Liver (tissue), 9 donors: ENCODE results near the gene ACTR3C. TPM values are rescaled to one million over a fixed set of nuclear protein-coding genes. Genes with fewer than 3 reads are reported as not detected.
A peak's percentile ranks its signal among the peaks of the same experiment; 100 is the strongest.

ENCODE experiments used
- DNase-seq: peaks from one replicate; pipeline ENCODE4 v3.0.0-alpha.2; 2017; ENCODE audit warnings: low spot score
- H3K27ac ChIP-seq, 2 donors: one replicate each; pipeline ENCODE4 v1.7.0; 2013; ENCODE audit warnings: inconsistent platforms in 2 of 2, low read length in 2 of 2, control low read depth in 1 of 2, low read depth in 1 of 2, mild to moderate bottlenecking in 1 of 2
- H3K27me3 ChIP-seq, 4 donors: one replicate each; pipeline versions ENCODE4 v1.6.1 to v1.7.0; 2013; ENCODE audit warnings: low read length in 3 of 4, inconsistent platforms in 1 of 4, mild to moderate bottlenecking in 1 of 4, moderate library complexity in 1 of 4; ENCODE audit not compliant: control insufficient read depth in 4 of 4, insufficient read depth in 4 of 4
- H3K36me3 ChIP-seq, 4 donors: one replicate each; pipeline versions ENCODE4 v1.6.1 to v1.7.0; 2013; ENCODE audit warnings: low read length in 3 of 4, mild to moderate bottlenecking in 3 of 4, low read depth in 1 of 4, moderate library complexity in 1 of 4; ENCODE audit not compliant: control insufficient read depth in 4 of 4, insufficient read depth in 3 of 4
- H3K4me1 ChIP-seq, 4 donors: one replicate each; pipeline versions ENCODE4 v1.6.1 to v1.7.0; 2013; ENCODE audit warnings: low read length in 3 of 4, mild to moderate bottlenecking in 3 of 4, moderate library complexity in 1 of 4; ENCODE audit not compliant: control insufficient read depth in 4 of 4, insufficient read depth in 4 of 4
- H3K4me3 ChIP-seq, 3 donors: one replicate each; pipeline versions ENCODE4 v1.6.1 to v1.7.0; 2013; ENCODE audit warnings: low read length in 3 of 3, control low read depth in 1 of 3, low read depth in 1 of 3, mild to moderate bottlenecking in 1 of 3
- H3K9ac ChIP-seq, 2 donors: one replicate each; pipeline ENCODE4 v1.7.0; 2013; ENCODE audit warnings: low read length in 2 of 2, mild to moderate bottlenecking in 2 of 2, moderate library complexity in 2 of 2, control low read depth in 1 of 2, low read depth in 1 of 2
- H3K9me3 ChIP-seq, 4 donors: one replicate each; pipeline versions ENCODE4 v1.6.1 to v1.7.0; 2013; ENCODE audit warnings: low read length in 3 of 4; ENCODE audit not compliant: control insufficient read depth in 4 of 4
- CTCF ChIP-seq: fragments of 150-350 bp; IDR thresholded peaks from 2 replicates; pipeline ENCODE4 v1.5.1; 2017; ENCODE audit warnings: improper control_type of control experiment, low read depth, low read length; ENCODE audit not compliant: missing input control
- FOXA2 ChIP-seq: IDR thresholded peaks from 2 replicates; pipeline ENCODE4 v1.6.1; 2016; ENCODE audit warnings: antibody characterized with exemption
- GABPA ChIP-seq, 2 donors: IDR thresholded peaks in 1 of 2; conservative IDR thresholded peaks in 1 of 2; 2 replicates each; pipeline ENCODE4 v1.6.1; 2016; ENCODE audit warnings: antibody characterized with exemption in 2 of 2, mild to moderate bottlenecking in 1 of 2, moderate library complexity in 1 of 2
- HNF4A ChIP-seq, 2 donors: conservative IDR thresholded peaks; 2 replicates each; pipeline ENCODE4 v1.6.1; 2016; ENCODE audit warnings: antibody characterized with exemption in 2 of 2, mild to moderate bottlenecking in 2 of 2
- HNF4G ChIP-seq: IDR thresholded peaks from 2 replicates; pipeline ENCODE4 v1.6.1; 2016; ENCODE audit warnings: antibody characterized with exemption
- REST ChIP-seq: IDR thresholded peaks from 2 replicates; pipeline ENCODE4 v1.6.1; 2016; ENCODE audit warnings: antibody characterized with exemption, mild to moderate bottlenecking
- RXRA ChIP-seq, 2 donors: IDR thresholded peaks; 2 replicates each; pipeline ENCODE4 v1.6.1; 2017 to 2018; ENCODE audit warnings: antibody characterized with exemption in 2 of 2, mild to moderate bottlenecking in 1 of 2
- SP1 ChIP-seq: IDR thresholded peaks from 2 replicates; pipeline ENCODE4 v1.6.1; 2018; ENCODE audit warnings: antibody characterized with exemption, mild to moderate bottlenecking
- TAF1 ChIP-seq: conservative IDR thresholded peaks from 2 replicates; pipeline ENCODE4 v1.6.1; 2016; ENCODE audit warnings: antibody characterized with exemption, mild to moderate bottlenecking
- YY1 ChIP-seq: IDR thresholded peaks from 2 replicates; pipeline ENCODE4 v1.6.1; 2016; ENCODE audit warnings: antibody characterized with exemption, mild to moderate bottlenecking
- ZBTB33 ChIP-seq: IDR thresholded peaks from 2 replicates; pipeline ENCODE4 v1.6.1; 2016; ENCODE audit warnings: antibody characterized with exemption
- WGBS: extraction: QIAGEN DNeasy Blood & Tissue Kit; methylation state at CpG from one replicate; pipeline ENCODE4 v1.1.7; 2013; 5-methylcytosine and 5-hydroxymethylcytosine counted together
- polyA plus RNA-seq, 2 donors: library from polyadenylated mRNA; stranded (reverse) in 1 of 2; unstranded in 1 of 2; fragments of 200-250 nt in 1 of 2; fragments of >200 nt in 1 of 2; fragmentation: Nextera tagmentation in 1 of 2; extraction: Ambion mirVana in 1 of 2; gene quantifications; one replicate each; pipeline versions ENCODE4 v1.2.1 to v1.2.3, GENCODE V29; 2013 to 2015
- total RNA-seq, 2 donors: library from RNA; depleted of rRNA; stranded (reverse); fragments of >200 nt; gene quantifications; one replicate each; pipeline ENCODE4 v1.2.3, GENCODE V29; 2014
- donor health status: healthy.
- donor health status: healthy.
- donor health status: healthy.
- donor health status: healthy.
- donor health status: healthy.

ACTR3C gene
- total and polyA plus RNA-seq, 4 donors, result 3.0 to 61.7 (median 28.3) TPM

GRCh38 chr7:150337659-150338081, 14.3 kb upstream of the ACTR3C start:
- no peak for DNase-seq
- WGBS, result 63% methylated on average over 6 of the region's 6 CpGs
- no peak for TF ChIP-seq CTCF
- no peak for TF ChIP-seq RXRA (IDR thresholded peaks at IDR 0.05)
- TF ChIP-seq ZBTB33, result no peak
- TF ChIP-seq SP1, result no peak
- TF ChIP-seq GABPA (IDR thresholded peaks at IDR 0.05 in 1 of 2, conservative IDR thresholded peaks at IDR 0.05 in 1 of 2), result no peak
- TF ChIP-seq FOXA2, result no peak
- TF ChIP-seq TAF1, result no peak
- Histone ChIP-seq H3K4me1 (peaks cover 24 to 70% (median 65%) of the 10 kb centered on the region in 4 donors), H3K36me3 (peaks cover 0 to 7% (median 1%) of the 10 kb centered on the region in 4 donors), H3K4me3 (no peak overlapping the region), H3K27me3 (no peaks in the 10 kb centered on the region), H3K9ac (no peak overlapping the region), H3K27ac (peak overlapping the region in 1 of 2 donors; percentile 22), H3K9me3 (no peaks in the 10 kb centered on the region)

GRCh38 chr7:150337179-150337578, 13.8 kb upstream of the ACTR3C start:
- WGBS, result 40% methylated on average over 18 of the region's 18 CpGs
- H3K27ac ChIP-seq, result peak overlapping the region; percentile 1 to 22

More at GRCh38 chr7:150337179-150337578, 13.8 kb upstream of the ACTR3C start:
- DNase-seq, result no peak
- H3K4me3 ChIP-seq, result no peak overlapping the region
- TF ChIP-seq TAF1 (no peak), RXRA (IDR thresholded peaks at IDR 0.05) (peak in 1 of 2 donors; percentile 17), YY1 (no peak), HNF4G (no peak), REST (peak; percentile 52), HNF4A (conservative IDR thresholded peaks at IDR 0.05) (no peak)
- H3K27me3 ChIP-seq, result no peaks in the 10 kb centered on the region
- peaks cover 23 to 65% (median 60%) of the 10 kb centered on the region in 4 donors for H3K4me1 ChIP-seq
- H3K36me3 ChIP-seq, result peaks cover 0 to 7% (median 1%) of the 10 kb centered on the region in 4 donors
- no peak overlapping the region for H3K9ac ChIP-seq
- H3K9me3 ChIP-seq, result no peaks in the 10 kb centered on the region
